Measurements from ENCODE around the gene CADPS2.

Gene CADPS2

GRCh38 chr7:122750389-122750788 lies 135.9 kb downstream of the CADPS2 start:
- TF ChIP-seq POLR2AphosphoS5 (IDR thresholded peaks at IDR 0.05; ENCODE audit: low read depth, low read length): no peak
- TF ChIP-seq, protein P1, sequence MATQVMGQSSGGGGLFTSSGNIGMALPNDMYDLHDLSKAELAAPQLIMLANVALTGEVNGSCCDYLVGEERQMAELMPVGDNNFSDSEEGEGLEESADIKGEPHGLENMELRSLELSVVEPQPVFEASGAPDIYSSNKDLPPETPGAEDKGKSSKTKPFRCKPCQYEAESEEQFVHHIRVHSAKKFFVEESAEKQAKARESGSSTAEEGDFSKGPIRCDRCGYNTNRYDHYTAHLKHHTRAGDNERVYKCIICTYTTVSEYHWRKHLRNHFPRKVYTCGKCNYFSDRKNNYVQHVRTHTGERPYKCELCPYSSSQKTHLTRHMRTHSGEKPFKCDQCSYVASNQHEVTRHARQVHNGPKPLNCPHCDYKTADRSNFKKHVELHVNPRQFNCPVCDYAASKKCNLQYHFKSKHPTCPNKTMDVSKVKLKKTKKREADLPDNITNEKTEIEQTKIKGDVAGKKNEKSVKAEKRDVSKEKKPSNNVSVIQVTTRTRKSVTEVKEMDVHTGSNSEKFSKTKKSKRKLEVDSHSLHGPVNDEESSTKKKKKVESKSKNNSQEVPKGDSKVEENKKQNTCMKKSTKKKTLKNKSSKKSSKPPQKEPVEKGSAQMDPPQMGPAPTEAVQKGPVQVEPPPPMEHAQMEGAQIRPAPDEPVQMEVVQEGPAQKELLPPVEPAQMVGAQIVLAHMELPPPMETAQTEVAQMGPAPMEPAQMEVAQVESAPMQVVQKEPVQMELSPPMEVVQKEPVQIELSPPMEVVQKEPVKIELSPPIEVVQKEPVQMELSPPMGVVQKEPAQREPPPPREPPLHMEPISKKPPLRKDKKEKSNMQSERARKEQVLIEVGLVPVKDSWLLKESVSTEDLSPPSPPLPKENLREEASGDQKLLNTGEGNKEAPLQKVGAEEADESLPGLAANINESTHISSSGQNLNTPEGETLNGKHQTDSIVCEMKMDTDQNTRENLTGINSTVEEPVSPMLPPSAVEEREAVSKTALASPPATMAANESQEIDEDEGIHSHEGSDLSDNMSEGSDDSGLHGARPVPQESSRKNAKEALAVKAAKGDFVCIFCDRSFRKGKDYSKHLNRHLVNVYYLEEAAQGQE (IDR thresholded peaks at IDR 0.05; ENCODE audit: insufficient read depth in 1 of 2, low read depth in 2 of 2, low read length in 2 of 2): no peak
- no peak for TF ChIP-seq TAF1 (IDR thresholded peaks at IDR 0.05; ENCODE audit: borderline replicate concordance, insufficient read depth, low read length)
- no peak for TF ChIP-seq SIN3A (IDR thresholded peaks at IDR 0.05; ENCODE audit: borderline replicate concordance, insufficient read depth, low read length)
- TF ChIP-seq FOXP2 (optimal IDR thresholded peaks at IDR 0.05; ENCODE audit: borderline replicate concordance, extremely low read depth, extremely low read length, insufficient read depth): no peak

GRCh38 chr7:122748195-122748594 lies 138.1 kb downstream of the CADPS2 start:
- TF ChIP-seq FOXP2 (optimal IDR thresholded peaks at IDR 0.05; ENCODE audit: borderline replicate concordance, extremely low read depth, extremely low read length, insufficient read depth): no peak
- no peak for TF ChIP-seq POLR2AphosphoS5 (IDR thresholded peaks at IDR 0.05; ENCODE audit: low read depth, low read length)
- no peak for TF ChIP-seq SIN3A (IDR thresholded peaks at IDR 0.05; ENCODE audit: borderline replicate concordance, insufficient read depth, low read length)
- no peak for TF ChIP-seq TAF1 (IDR thresholded peaks at IDR 0.05; ENCODE audit: borderline replicate concordance, insufficient read depth, low read length)
- TF ChIP-seq, protein P1 (IDR thresholded peaks at IDR 0.05; ENCODE audit: insufficient read depth in 1 of 2, low read depth in 2 of 2, low read length in 2 of 2): no peak

DNA sequence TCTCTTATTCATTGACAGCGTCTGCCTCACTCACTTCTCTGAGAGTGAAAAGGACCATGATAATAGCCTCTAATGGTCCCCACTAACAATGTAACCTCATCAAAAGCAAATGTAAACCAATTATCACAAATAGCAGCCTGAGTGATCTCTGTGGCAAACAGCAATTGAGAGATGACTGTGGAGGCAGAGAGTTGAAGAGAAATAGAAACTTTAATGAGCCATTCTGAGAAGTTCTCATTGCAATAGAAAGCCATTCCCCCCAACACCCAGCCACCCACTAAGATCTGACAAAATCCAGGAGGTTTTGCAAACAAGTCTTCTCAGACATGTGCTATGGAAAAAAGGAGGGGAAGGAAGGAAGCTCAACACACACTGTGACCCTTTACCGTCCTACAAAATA lies 139.3 kb downstream of the CADPS2 start:
- TF ChIP-seq, protein P1 (IDR thresholded peaks at IDR 0.05; ENCODE audit: insufficient read depth in 1 of 2, low read depth in 2 of 2, low read length in 2 of 2): no peak
- TF ChIP-seq SIN3A (IDR thresholded peaks at IDR 0.05; ENCODE audit: borderline replicate concordance, insufficient read depth, low read length) (no peak), POLR2AphosphoS5 (IDR thresholded peaks at IDR 0.05; ENCODE audit: low read depth, low read length) (no peak), FOXP2 (optimal IDR thresholded peaks at IDR 0.05; ENCODE audit: borderline replicate concordance, extremely low read depth, extremely low read length, insufficient read depth) (no peak), TAF1 (IDR thresholded peaks at IDR 0.05; ENCODE audit: borderline replicate concordance, insufficient read depth, low read length) (no peak)

GRCh38 chr7:122743211-122743610 lies 143.0 kb downstream of the CADPS2 start:
- TF ChIP-seq POLR2AphosphoS5 (IDR thresholded peaks at IDR 0.05; ENCODE audit: low read depth, low read length): no peak
- TF ChIP-seq TAF1 (IDR thresholded peaks at IDR 0.05; ENCODE audit: borderline replicate concordance, insufficient read depth, low read length): no peak
- TF ChIP-seq SIN3A (IDR thresholded peaks at IDR 0.05; ENCODE audit: borderline replicate concordance, insufficient read depth, low read length): no peak
- TF ChIP-seq, protein P1 (IDR thresholded peaks at IDR 0.05; ENCODE audit: insufficient read depth in 1 of 2, low read depth in 2 of 2, low read length in 2 of 2): no peak
- TF ChIP-seq FOXP2 (optimal IDR thresholded peaks at IDR 0.05; ENCODE audit: borderline replicate concordance, extremely low read depth, extremely low read length, insufficient read depth): no peak

DNA sequence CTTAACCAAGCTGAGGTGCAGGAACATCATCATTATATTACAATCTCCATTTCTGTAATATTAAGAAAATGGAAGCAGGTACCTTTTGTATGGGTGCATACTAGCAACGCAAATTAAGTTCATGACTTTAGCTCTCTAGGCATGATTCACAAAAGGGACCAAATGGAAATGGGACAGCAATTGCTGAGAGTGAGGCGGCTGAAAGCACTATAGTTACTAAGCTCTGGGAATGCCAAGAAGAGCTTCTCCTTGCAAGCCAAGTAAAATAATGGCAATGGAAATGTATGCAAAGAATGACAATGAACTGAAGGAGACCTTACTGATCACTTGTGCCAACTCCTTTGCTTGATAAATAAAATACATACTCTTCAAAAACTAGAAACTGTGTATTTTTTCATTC lies 147.3 kb downstream of the CADPS2 start:
- TF ChIP-seq POLR2AphosphoS5 (IDR thresholded peaks at IDR 0.05; ENCODE audit: low read depth, low read length): no peak
- TF ChIP-seq TAF1 (IDR thresholded peaks at IDR 0.05; ENCODE audit: borderline replicate concordance, insufficient read depth, low read length): no peak
- TF ChIP-seq FOXP2 (optimal IDR thresholded peaks at IDR 0.05; ENCODE audit: borderline replicate concordance, extremely low read depth, extremely low read length, insufficient read depth): no peak
- TF ChIP-seq, protein P1 (IDR thresholded peaks at IDR 0.05; ENCODE audit: insufficient read depth in 1 of 2, low read depth in 2 of 2, low read length in 2 of 2): no peak
- no peak for TF ChIP-seq SIN3A (IDR thresholded peaks at IDR 0.05; ENCODE audit: borderline replicate concordance, insufficient read depth, low read length)

Measured in PFSK-1 (cell line).